Measurements from ENCODE around the gene PLCB1. TPM values are rescaled to one million over a fixed set of nuclear protein-coding genes. Genes with fewer than 3 reads are reported as not detected.
"Not testable (repeated sequence)": the region's sequence is repeated elsewhere in the genome, so short reads cannot be mapped to it uniquely, and the experiment has no call there.

PLCB1 gene
- total RNA-seq, 1 donor, result 13.4 TPM

DNA sequence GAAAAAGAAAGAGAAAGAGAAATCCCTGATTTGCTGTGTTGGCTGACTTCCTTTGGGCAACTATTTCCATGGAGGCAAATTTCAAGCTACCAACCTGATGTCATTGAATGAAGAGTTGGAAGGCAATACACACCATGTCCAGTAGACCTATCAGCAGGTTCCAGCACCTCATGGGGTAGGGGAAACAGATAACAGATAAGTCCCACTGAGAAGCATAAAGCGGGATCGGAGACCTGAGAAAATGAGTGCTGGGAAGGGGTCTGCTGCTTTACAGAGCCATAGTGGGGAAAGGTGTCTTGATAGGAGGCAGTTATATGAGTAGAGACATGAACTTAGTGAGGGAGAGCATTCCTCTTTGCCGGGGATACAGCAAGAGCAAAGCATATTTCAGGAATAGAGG, 244.9 kb downstream of the PLCB1 start:
- H3K36me3 ChIP-seq (ENCODE audit: insufficient read depth, low read length), result no peaks in the 10 kb centered on the region

GRCh38 chr20:8379125-8379524, 247.1 kb downstream of the PLCB1 start:
- H3K79me2 ChIP-seq (ENCODE audit: insufficient read depth, low read length); DNase-seq (ENCODE audit: insufficient read length, low spot score, missing footprints); H3K36me3 ChIP-seq (ENCODE audit: insufficient read depth, low read length); H3K27me3 ChIP-seq (ENCODE audit: insufficient read depth, low read length); H3K4me1 ChIP-seq (ENCODE audit: insufficient read depth, low read length); H3K27ac ChIP-seq (ENCODE audit: low read depth, low read length); H4K20me1 ChIP-seq (ENCODE audit: insufficient read depth, low read length); H3K4me3 ChIP-seq (ENCODE audit: insufficient read depth, low read length); H2AFZ ChIP-seq (ENCODE audit: low read length); H3K9me3 ChIP-seq (ENCODE audit: low read depth, low read length); H3K4me2 ChIP-seq (ENCODE audit: insufficient read depth, low read length): not testable (repeated sequence)

More for the DNA sequence above, 244.9 kb downstream of the PLCB1 start:
- H3K27me3 ChIP-seq (ENCODE audit: insufficient read depth, low read length), result no peaks in the 10 kb centered on the region
- H3K4me2 ChIP-seq (ENCODE audit: insufficient read depth, low read length), result no peak overlapping the region
- H3K4me3 ChIP-seq (ENCODE audit: insufficient read depth, low read length), result no peak overlapping the region
- H2AFZ ChIP-seq (ENCODE audit: low read length), result no peak overlapping the region
- no peaks in the 10 kb centered on the region for H4K20me1 ChIP-seq (ENCODE audit: insufficient read depth, low read length)
- H3K9me3 ChIP-seq (ENCODE audit: low read depth, low read length), result no peaks in the 10 kb centered on the region
- TF ChIP-seq CTCF (IDR thresholded peaks at IDR 0.05; ENCODE audit: extremely low read depth, low read depth, low read length), result no peak
- H3K4me1 ChIP-seq (ENCODE audit: insufficient read depth, low read length), result no peaks in the 10 kb centered on the region
- H3K27ac ChIP-seq (ENCODE audit: low read depth, low read length), result no peak overlapping the region
- DNase-seq (ENCODE audit: insufficient read length, low spot score, missing footprints), result no peak
- no peaks in the 10 kb centered on the region for H3K79me2 ChIP-seq (ENCODE audit: insufficient read depth, low read length)

- Histone ChIP-seq H4K20me1 (ENCODE audit: insufficient read depth, low read length) (no peaks in the 10 kb centered on the region), H3K4me1 (ENCODE audit: insufficient read depth, low read length) (peaks cover 18% of the 10 kb centered on the region), H3K79me2 (ENCODE audit: insufficient read depth, low read length) (no peaks in the 10 kb centered on the region), H3K27me3 (ENCODE audit: insufficient read depth, low read length) (no peaks in the 10 kb centered on the region), H3K4me3 (ENCODE audit: insufficient read depth, low read length) (no peak overlapping the region), H2AFZ (ENCODE audit: low read length) (no peak overlapping the region), H3K9me3 (ENCODE audit: low read depth, low read length) (no peaks in the 10 kb centered on the region), H3K27ac (ENCODE audit: low read depth, low read length) (no peak overlapping the region), H3K36me3 (ENCODE audit: insufficient read depth, low read length) (no peaks in the 10 kb centered on the region), H3K4me2 (ENCODE audit: insufficient read depth, low read length) (no peak overlapping the region)
- DNase-seq (ENCODE audit: insufficient read length, low spot score, missing footprints), result no peak
- no peak for TF ChIP-seq CTCF (IDR thresholded peaks at IDR 0.05; ENCODE audit: extremely low read depth, low read depth, low read length)
Observed at GRCh38 chr20:8385247-8385646, 253.2 kb downstream of the PLCB1 start.

- DNase-seq (ENCODE audit: insufficient read length, low spot score, missing footprints), result no peak
- no peak overlapping the region for H3K27ac ChIP-seq (ENCODE audit: low read depth, low read length)
- H3K4me2 ChIP-seq (ENCODE audit: insufficient read depth, low read length), result no peak overlapping the region
- H3K4me3 ChIP-seq (ENCODE audit: insufficient read depth, low read length), result no peak overlapping the region
- no peaks in the 10 kb centered on the region for H3K9me3 ChIP-seq (ENCODE audit: low read depth, low read length)
- no peaks in the 10 kb centered on the region for H3K79me2 ChIP-seq (ENCODE audit: insufficient read depth, low read length)
- TF ChIP-seq CTCF (IDR thresholded peaks at IDR 0.05; ENCODE audit: extremely low read depth, low read depth, low read length), result no peak
- no peak overlapping the region for H2AFZ ChIP-seq (ENCODE audit: low read length)
- H3K4me1 ChIP-seq (ENCODE audit: insufficient read depth, low read length), result peaks cover 18% of the 10 kb centered on the region
- no peaks in the 10 kb centered on the region for H4K20me1 ChIP-seq (ENCODE audit: insufficient read depth, low read length)
- H3K36me3 ChIP-seq (ENCODE audit: insufficient read depth, low read length), result no peaks in the 10 kb centered on the region
- H3K27me3 ChIP-seq (ENCODE audit: insufficient read depth, low read length), result no peaks in the 10 kb centered on the region
Observed at GRCh38 chr20:8386991-8387390, 254.9 kb downstream of the PLCB1 start.
